Naive thymus-derived CD8-positive, alpha-beta T cell (primary cell): ENCODE data around the gene SMAD3. TPM values are rescaled to one million over a fixed set of nuclear protein-coding genes. Genes with fewer than 3 reads are reported as not detected.
"Not testable (repeated sequence)": the region's sequence is repeated elsewhere in the genome, so short reads cannot be mapped to it uniquely, and the experiment has no call there.

Source experiments
- ATAC-seq, 2 donors: fragments of 150-1000 bp; cut with Tn5 transposase in 1 of 2; sonication (Bioruptor Pico), chemical (Tn5 transposase) in 1 of 2; 1 replicate in 1 of 2; 2 replicates in 1 of 2; pipeline ENCODE4 v1.10.0; 2021; ENCODE audit warnings: mild to moderate bottlenecking in 2 of 2, moderate library complexity in 2 of 2
- POLR2A ChIA-PET: fragments of 350-600 bp; sonication (Branson Sonifier 250); formaldehyde crosslinking; loops from one replicate; lab custom pipeline; 2021; ENCODE audit warnings: antibody characterized with exemption; lab: Charles Lee
- DNase-seq, 10 donors: peaks; one replicate each; pipeline versions ENCODE4 v3.0.0 to v3.0.0-alpha.2; 2020 to 2022
- H3K27ac Mint-ChIP-seq, 10 donors: one replicate each; pipeline ENCODE4 v1.8.0; 2020 to 2022; ENCODE audit warnings: mild to moderate bottlenecking in 10 of 10, mixed read lengths in 10 of 10, moderate library complexity in 4 of 10, inconsistent platforms in 1 of 10
- H3K27me3 Mint-ChIP-seq, 5 donors: one replicate each; pipeline ENCODE4 v1.8.0; 2021 to 2022; ENCODE audit warnings: mixed read lengths in 5 of 5
- H3K36me3 Mint-ChIP-seq, 3 donors: one replicate each; pipeline ENCODE4 v1.8.0; 2020 to 2022; ENCODE audit warnings: mixed read lengths in 3 of 3, mild to moderate bottlenecking in 2 of 3, inconsistent platforms in 1 of 3
- H3K4me1 Mint-ChIP-seq, 4 donors: one replicate each; pipeline ENCODE4 v1.8.0; 2021 to 2022; ENCODE audit warnings: mixed read lengths in 4 of 4
- H3K4me3 Mint-ChIP-seq, 10 donors: one replicate each; pipeline ENCODE4 v1.8.0; 2020 to 2022; ENCODE audit warnings: mild to moderate bottlenecking in 10 of 10, mixed read lengths in 10 of 10, moderate library complexity in 6 of 10, inconsistent platforms in 1 of 10
- H3K9me3 Mint-ChIP-seq, 9 donors: one replicate each; pipeline ENCODE4 v1.8.0; 2020 to 2022; ENCODE audit warnings: mixed read lengths in 9 of 9, mild to moderate bottlenecking in 3 of 9, inconsistent platforms in 1 of 9, moderate library complexity in 1 of 9
- polyA plus RNA-seq, 3 donors: library from polyadenylated mRNA; unstranded; fragments of 300-500 nt; fragmentation: Illumina TruSeq; gene quantifications; one replicate each; pipeline ENCODE4 v1.2.3, GENCODE V29; 2021
- total RNA-seq, 8 experiments: library from RNA in 2 of 8; stranded (reverse) in 2 of 8; gene quantifications; one replicate each; pipeline ENCODE4 v1.2.3 and lab custom pipeline; 2021 to 2026

Gene SMAD3
- total and polyA plus RNA-seq, 5 experiments from 2014 or later = 0.57 to 55.4 (median 4.2) TPM

DNA sequence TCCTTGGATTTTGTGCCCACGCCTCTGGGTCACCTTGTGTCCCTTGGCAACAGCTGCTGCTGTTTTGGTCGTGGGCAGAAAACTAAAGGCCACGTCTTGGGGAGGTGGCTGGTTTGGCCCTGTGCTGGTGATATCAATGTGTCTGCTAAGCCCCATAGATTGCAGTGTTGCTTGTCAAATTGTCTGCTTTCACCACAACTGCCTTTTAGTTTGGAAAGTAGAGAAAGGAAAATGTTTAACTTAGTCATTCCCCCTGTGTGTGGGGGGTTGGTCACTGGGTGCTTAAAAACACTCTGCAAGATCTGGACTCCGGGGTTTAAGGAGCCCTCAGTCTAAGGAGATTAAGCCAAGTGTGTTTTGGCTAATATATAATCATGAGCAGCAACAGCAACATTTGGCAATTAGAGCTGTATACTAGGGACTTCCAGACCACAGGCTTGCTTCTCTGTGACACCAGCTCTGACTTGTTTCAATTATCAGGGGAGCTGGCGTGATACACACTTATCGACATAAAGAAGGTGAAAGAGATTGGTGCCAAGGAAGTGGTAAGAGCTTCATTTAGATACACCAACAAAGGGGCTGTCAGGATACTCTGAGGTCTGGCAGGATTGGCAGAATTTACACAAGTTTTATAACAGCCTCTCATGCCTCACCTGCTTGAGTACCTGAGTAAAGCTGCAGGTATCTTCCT is 3.5 kb downstream of the SMAD3 start:
- Mint-ChIP-seq H3K9me3 (no peaks in the 10 kb centered on the region), H3K27me3 (no peaks in the 10 kb centered on the region), H3K4me1 (peaks cover 37 to 70% (median 58%) of the 10 kb centered on the region in 4 donors), H3K27ac (peak overlapping the region in 8 of 10 donors; percentile 20 to 96 (median 65)), H3K36me3 (peaks cover 0 to 10% (median 2%) of the 10 kb centered on the region in 3 donors), H3K4me3 (peak overlapping the region in 8 of 10 donors; percentile 18 to 97 (median 87))
- POLR2A ChIA-PET = interaction anchor here (0.8 to 1.5 kb wide), 4 partner anchors 11 to 35 kb away, joined by 3 to 5 read pairs (median 4); no protein-coding TSS in a partner anchor
- peak in 2 of 10 donors; percentile 32 to 33 for DNase-seq
- peak in 1 of 2 donors; percentile 50 for ATAC-seq

- Mint-ChIP-seq H3K9me3 (no peaks in the 10 kb centered on the region), H3K27ac (no peak overlapping the region), H3K4me3 (peak overlapping the region in 2 of 10 donors; percentile 10 to 26), H3K27me3 (no peaks in the 10 kb centered on the region), H3K4me1 (peaks cover 37 to 74% (median 62%) of the 10 kb centered on the region in 4 donors), H3K36me3 (peaks cover 0 to 11% (median 2%) of the 10 kb centered on the region in 3 donors)
- DNase-seq (no peak), ATAC-seq (no peak)
- POLR2A ChIA-PET = no interaction called here
These were observed 4.7 kb downstream of the SMAD3 start for GRCh38 chr15:67070150-67070549.

DNA sequence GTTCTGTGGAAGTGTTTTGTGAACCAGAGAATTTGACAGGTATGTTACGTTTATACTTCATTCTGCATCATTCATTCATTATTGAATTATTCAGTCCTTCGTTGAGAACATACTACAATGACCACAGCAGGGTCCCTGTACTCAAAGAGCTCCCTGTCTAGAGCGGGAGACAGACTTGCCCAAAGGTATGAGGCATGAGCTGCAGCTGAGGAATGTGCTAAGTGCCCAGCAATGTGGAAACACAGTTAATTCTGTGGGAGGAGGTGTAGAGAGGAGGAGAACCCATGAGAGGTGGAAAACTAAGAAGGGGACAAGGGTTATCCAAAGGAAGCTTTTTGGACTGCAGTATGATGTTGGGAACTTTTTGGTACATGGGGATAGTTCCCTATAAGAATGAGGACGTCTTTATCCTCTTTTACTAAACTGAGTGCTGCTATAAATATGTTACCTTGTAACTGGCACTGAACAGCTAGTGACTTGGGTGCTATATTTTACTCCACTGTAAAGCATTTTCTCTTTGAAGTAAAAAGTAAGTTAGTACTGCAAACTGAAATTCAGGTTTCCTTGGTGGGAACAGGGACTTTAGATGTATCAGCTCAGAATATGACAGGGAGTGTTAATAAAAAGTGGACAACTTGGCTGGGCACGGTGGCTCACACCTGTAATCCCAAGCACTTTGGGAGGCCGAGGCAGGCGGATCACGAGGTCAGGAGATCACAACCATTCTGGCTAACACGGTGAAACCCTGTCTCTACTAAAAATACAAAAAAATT is 5.7 kb downstream of the SMAD3 start:
- H3K9me3 Mint-ChIP-seq = no peaks in the 10 kb centered on the region
- peak overlapping the region in 3 of 10 donors; percentile 14 to 71 (median 21) for H3K27ac Mint-ChIP-seq
- H3K36me3 Mint-ChIP-seq = peaks cover 0 to 11% (median 2%) of the 10 kb centered on the region in 3 donors
- peak overlapping the region in 1 of 10 donors; percentile 11 for H3K4me3 Mint-ChIP-seq
- H3K27me3 Mint-ChIP-seq = no peaks in the 10 kb centered on the region
- DNase-seq = no peak
- H3K4me1 Mint-ChIP-seq = peaks cover 40 to 83% (median 65%) of the 10 kb centered on the region in 4 donors
- ATAC-seq = no peak
- POLR2A ChIA-PET = interaction anchor here (0.7 to 1.5 kb wide), 3 partner anchors 10 to 33 kb away, joined by 3 to 6 read pairs (median 3); no protein-coding TSS in a partner anchor

DNA sequence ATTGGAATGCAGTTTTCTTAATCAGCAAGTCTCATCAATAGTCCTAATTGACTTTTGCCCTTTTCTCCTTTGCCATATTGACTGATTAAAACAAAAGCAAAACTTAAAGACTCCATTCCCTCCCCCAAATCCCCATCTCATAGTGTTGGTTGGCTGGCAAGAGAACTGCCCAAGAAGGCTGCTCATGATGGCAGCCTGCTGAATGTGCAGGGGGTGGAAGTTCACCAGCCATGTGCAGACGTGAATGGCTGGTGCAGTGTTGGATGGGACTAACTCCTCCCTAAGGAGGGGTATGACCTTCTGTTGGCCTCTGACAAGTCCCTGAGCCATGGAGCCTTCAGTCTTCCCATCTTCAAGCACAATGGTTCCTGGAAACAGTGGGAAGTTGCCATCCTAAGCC is 7.0 kb downstream of the SMAD3 start:
- H3K4me3 Mint-ChIP-seq = peak overlapping the region in 2 of 10 donors; percentile 14 to 20
- peak overlapping the region in 4 of 10 donors; percentile 1 to 57 (median 32) for H3K27ac Mint-ChIP-seq
- H3K36me3 Mint-ChIP-seq = peaks cover 0 to 11% (median 2%) of the 10 kb centered on the region in 3 donors

GRCh38 chr15:67072958-67073357 is 7.6 kb downstream of the SMAD3 start:
- peaks cover 0 to 11% (median 2%) of the 10 kb centered on the region in 3 donors for H3K36me3 Mint-ChIP-seq
- H3K9me3 Mint-ChIP-seq = no peaks in the 10 kb centered on the region
- ATAC-seq = no peak
- POLR2A ChIA-PET = interaction anchor here (1.8 kb wide), 2 partner anchors 9 to 29 kb away, joined by 4 to 6 read pairs; no protein-coding TSS in a partner anchor
- peaks cover 33 to 93% (median 55%) of the 10 kb centered on the region in 4 donors for H3K4me1 Mint-ChIP-seq
- peak overlapping the region in 4 of 10 donors; percentile 41 to 59 (median 56) for H3K27ac Mint-ChIP-seq
- H3K4me3 Mint-ChIP-seq = peak overlapping the region in 4 of 10 donors; percentile 11 to 37 (median 20)
- DNase-seq = no peak
- no peaks in the 10 kb centered on the region for H3K27me3 Mint-ChIP-seq

More for the DNA sequence above, 7.0 kb downstream of the SMAD3 start:
- ATAC-seq = no peak
- DNase-seq = no peak
- H3K9me3 Mint-ChIP-seq = no peaks in the 10 kb centered on the region
- H3K27me3 Mint-ChIP-seq = no peaks in the 10 kb centered on the region
- peaks cover 36 to 93% (median 60%) of the 10 kb centered on the region in 4 donors for H3K4me1 Mint-ChIP-seq
- POLR2A ChIA-PET = interaction anchor here (1.5 to 1.8 kb wide), 3 partner anchors 9 to 29 kb away, joined by 4 to 6 read pairs (median 6); no protein-coding TSS in a partner anchor

DNA sequence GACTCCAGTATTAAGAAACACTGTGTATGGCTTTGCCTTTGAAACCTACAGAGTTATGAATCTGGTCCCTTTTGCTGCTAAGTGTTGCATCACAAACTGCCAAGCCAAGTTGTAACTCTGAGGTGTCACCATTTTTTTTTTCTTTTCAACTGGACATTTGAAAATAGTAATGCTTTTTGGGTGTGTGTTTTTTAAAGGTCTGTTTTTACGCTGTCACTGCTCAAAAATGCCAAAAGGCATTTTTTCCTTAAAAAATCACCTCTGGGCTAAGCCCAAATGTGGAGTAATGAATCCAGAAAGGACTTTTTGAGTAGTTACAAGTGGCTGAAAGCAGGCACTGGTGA is 9.5 kb downstream of the SMAD3 start:
- POLR2A ChIA-PET = interaction anchor here (1.5 kb wide), 1 partner anchor 29 kb away, joined by 4 read pairs; no protein-coding TSS in a partner anchor
- ATAC-seq = no peak
- Mint-ChIP-seq H3K4me3 (peak overlapping the region in 4 of 10 donors; percentile 18 to 58 (median 43)), H3K27me3 (no peaks in the 10 kb centered on the region), H3K36me3 (peaks cover 0 to 11% (median 2%) of the 10 kb centered on the region in 3 donors), H3K4me1 (peaks cover 23 to 90% (median 41%) of the 10 kb centered on the region in 4 donors), H3K9me3 (no peaks in the 10 kb centered on the region), H3K27ac (peak overlapping the region in 3 of 10 donors; percentile 25 to 70 (median 40))
- DNase-seq = no peak

DNA sequence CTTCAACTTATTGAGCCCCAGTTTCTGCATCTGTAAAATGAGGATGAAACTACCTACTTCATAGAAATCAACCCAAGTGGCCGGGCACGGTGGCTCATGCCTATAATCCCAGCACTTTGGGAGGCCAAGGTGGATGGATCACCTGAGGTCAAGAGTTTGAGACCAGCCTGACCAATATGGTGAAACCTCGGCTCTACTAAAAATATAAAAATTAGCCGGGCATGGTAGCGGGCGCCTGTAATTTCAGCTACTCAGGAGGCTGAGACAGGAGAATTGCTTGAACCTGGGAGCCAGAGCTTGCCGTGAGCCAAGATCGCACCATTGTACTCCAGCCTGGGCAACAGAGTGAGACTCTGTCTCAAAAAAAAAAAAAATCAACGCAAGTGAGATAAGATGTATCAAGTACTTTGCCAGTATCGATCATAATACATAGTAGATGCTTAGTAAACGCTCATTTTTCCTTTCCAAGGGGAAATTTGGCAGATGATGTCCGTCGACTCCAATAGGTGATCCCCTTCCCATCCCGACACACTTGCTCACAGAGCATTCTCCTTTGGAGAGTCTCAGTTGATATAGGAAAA is 10.2 kb downstream of the SMAD3 start:
- DNase-seq, H3K36me3 Mint-ChIP-seq, POLR2A ChIA-PET, H3K9me3 Mint-ChIP-seq, ATAC-seq, H3K27me3 Mint-ChIP-seq: not testable (repeated sequence)
- Mint-ChIP-seq H3K27ac (peak overlapping the region in 1 of 10 donors; percentile 70), H3K4me1 (peaks cover 20 to 91% (median 45%) of the 10 kb centered on the region in 4 donors), H3K4me3 (peak overlapping the region in 3 of 10 donors; percentile 3 to 74 (median 31))

DNA sequence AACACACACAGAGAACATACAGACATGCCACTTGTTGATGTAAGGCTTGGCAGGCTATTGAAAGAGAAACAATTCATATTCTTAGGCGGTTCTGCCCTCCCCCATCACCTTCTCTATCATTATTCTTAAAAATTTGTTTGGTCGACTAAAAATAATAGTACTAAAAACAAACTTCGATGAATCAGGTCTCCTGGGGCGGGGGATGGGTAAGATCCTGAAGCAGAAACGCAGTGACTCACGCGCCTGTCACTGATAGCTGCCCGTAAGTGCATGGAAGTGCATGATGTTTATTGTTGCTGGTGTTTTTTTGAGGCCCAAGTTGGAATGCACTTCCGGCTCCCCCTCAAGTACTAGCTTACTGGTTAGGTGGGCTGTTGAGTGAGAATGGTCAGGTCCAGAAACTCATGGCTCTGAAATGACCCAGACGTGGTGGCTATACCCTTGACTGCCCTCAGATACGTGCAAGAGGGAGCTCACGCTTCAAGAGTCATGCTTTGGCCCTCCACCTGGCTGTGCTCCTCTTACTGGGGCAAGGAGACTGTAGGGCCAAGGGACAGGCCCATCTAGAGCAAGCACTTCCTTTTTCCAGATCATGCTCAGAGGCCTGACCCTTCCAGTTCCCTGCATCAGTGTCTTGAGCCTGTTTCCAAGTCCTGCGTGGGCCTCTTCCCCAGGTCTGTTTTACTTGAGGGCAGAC is 10.9 kb downstream of the SMAD3 start:
- H3K9me3 Mint-ChIP-seq = no peaks in the 10 kb centered on the region
- peaks cover 23 to 91% (median 50%) of the 10 kb centered on the region in 4 donors for H3K4me1 Mint-ChIP-seq
- H3K27ac Mint-ChIP-seq = peak overlapping the region in 2 of 10 donors; percentile 44 to 66
- H3K36me3 Mint-ChIP-seq = peaks cover 0 to 4% (median 0%) of the 10 kb centered on the region in 3 donors
- POLR2A ChIA-PET = no interaction called here
- H3K4me3 Mint-ChIP-seq = peak overlapping the region in 3 of 10 donors; percentile 3 to 64 (median 31)
- no peaks in the 10 kb centered on the region for H3K27me3 Mint-ChIP-seq
- ATAC-seq = no peak
- no peak for DNase-seq

- H3K27me3 Mint-ChIP-seq = no peaks in the 10 kb centered on the region
- no peaks in the 10 kb centered on the region for H3K9me3 Mint-ChIP-seq
- H3K27ac Mint-ChIP-seq = peak overlapping the region in 6 of 10 donors; percentile 11 to 66 (median 16)
- DNase-seq (no peak), ATAC-seq (no peak)
- H3K4me3 Mint-ChIP-seq = peak overlapping the region in 1 of 10 donors; percentile 50
- H3K36me3 Mint-ChIP-seq = peaks cover 0 to 2% (median 0%) of the 10 kb centered on the region in 3 donors
- POLR2A ChIA-PET = no interaction called here
- H3K4me1 Mint-ChIP-seq = peaks cover 23 to 97% (median 58%) of the 10 kb centered on the region in 4 donors
These were observed 12.3 kb downstream of the SMAD3 start for GRCh38 chr15:67077641-67078215.

DNA sequence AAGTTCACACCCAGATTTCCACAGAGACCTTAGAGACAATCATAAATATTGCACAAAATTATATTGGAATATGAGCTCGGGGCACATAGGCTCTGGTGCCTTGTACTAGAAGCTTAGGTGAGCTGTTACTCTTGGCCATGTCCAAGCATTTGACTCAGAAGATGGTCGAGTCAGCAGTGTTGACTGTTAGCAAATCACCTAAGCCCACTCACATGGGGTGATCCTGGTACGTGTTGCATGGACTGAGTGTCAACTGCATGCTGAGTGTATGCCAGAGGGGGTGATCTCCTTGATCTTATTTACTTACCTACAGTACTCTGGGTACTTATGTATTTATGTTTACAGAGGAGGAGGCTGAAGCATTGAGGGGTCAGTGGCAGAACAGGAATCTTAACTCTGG is 14.0 kb downstream of the SMAD3 start:
- peaks cover 0 to 2% (median 0%) of the 10 kb centered on the region in 5 donors for H3K27me3 Mint-ChIP-seq
- H3K27ac Mint-ChIP-seq = peak overlapping the region in 2 of 10 donors; percentile 33 to 87
- no peak for DNase-seq
- no peak for ATAC-seq
- no peaks in the 10 kb centered on the region for H3K36me3 Mint-ChIP-seq
- POLR2A ChIA-PET = interaction anchor here (1.4 to 1.7 kb wide), 3 partner anchors 10 to 27 kb away, joined by 4 to 5 read pairs (median 5); partner anchors contain the start of gene SMAD3
- H3K4me3 Mint-ChIP-seq = peak overlapping the region in 1 of 10 donors; percentile 13
- peaks cover 27 to 98% (median 60%) of the 10 kb centered on the region in 4 donors for H3K4me1 Mint-ChIP-seq
- H3K9me3 Mint-ChIP-seq = no peaks in the 10 kb centered on the region
